Measurements from ENCODE around the gene PBXIP1. TPM values are rescaled to one million over a fixed set of nuclear protein-coding genes. Genes with fewer than 3 reads are reported as not detected.

PBXIP1 gene
- total and polyA plus RNA-seq, 12 donors, result 97.0 to 342 (median 258) TPM

GRCh38 chr1:154953611-154954038 is 2.3 kb downstream of the PBXIP1 start:
- DNase-seq, result peak in 2 of 7 donors; percentile 29 to 39
- Histone ChIP-seq H3K27me3 (no peaks in the 10 kb centered on the region), H3K4me1 (replicated peaks in 1 of 2) (peaks cover 41 to 59% of the 10 kb centered on the region in 2 donors), H3K4me3 (peak overlapping the region in 1 of 4 donors; percentile 5), H3K27ac (peak overlapping the region in 3 of 5 donors; percentile 62 to 84 (median 82)), H3K36me3 (replicated peaks in 1 of 2) (peaks cover 0 to 19% of the 10 kb centered on the region in 2 donors), H3K9me3 (replicated peaks in 1 of 3) (no peaks in the 10 kb centered on the region)
- TF ChIP-seq, protein P1, sequence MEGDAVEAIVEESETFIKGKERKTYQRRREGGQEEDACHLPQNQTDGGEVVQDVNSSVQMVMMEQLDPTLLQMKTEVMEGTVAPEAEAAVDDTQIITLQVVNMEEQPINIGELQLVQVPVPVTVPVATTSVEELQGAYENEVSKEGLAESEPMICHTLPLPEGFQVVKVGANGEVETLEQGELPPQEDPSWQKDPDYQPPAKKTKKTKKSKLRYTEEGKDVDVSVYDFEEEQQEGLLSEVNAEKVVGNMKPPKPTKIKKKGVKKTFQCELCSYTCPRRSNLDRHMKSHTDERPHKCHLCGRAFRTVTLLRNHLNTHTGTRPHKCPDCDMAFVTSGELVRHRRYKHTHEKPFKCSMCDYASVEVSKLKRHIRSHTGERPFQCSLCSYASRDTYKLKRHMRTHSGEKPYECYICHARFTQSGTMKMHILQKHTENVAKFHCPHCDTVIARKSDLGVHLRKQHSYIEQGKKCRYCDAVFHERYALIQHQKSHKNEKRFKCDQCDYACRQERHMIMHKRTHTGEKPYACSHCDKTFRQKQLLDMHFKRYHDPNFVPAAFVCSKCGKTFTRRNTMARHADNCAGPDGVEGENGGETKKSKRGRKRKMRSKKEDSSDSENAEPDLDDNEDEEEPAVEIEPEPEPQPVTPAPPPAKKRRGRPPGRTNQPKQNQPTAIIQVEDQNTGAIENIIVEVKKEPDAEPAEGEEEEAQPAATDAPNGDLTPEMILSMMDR (IDR thresholded peaks at IDR 0.05), result no peak
- no peak for TF ChIP-seq POLR2A (IDR thresholded peaks at IDR 0.05)
- intact Hi-C loops (cut with DNase I), result no loop called here
- 31 to 60% (median 49%) methylated on average over 2 of the region's 2 CpGs for WGBS, 4 donors

- Histone ChIP-seq H3K27me3 (no peaks in the 10 kb centered on the region), H3K4me3 (peak overlapping the region in 1 of 4 donors; percentile 5), H3K36me3 (replicated peaks in 1 of 2) (peaks cover 0 to 25% of the 10 kb centered on the region in 2 donors), H3K9me3 (replicated peaks in 1 of 3) (no peaks in the 10 kb centered on the region), H3K4me1 (replicated peaks in 1 of 2) (peaks cover 41 to 59% of the 10 kb centered on the region in 2 donors), H3K27ac (peak overlapping the region; percentile 13 to 84 (median 62))
- 37 to 54% (median 46%) methylated on average over 6 of the region's 6 CpGs for WGBS, 4 donors
- DNase-seq, result peak in 6 of 7 donors; percentile 68 to 78 (median 75)
- intact Hi-C loops (cut with DNase I), result no loop called here
- TF ChIP-seq, protein P1 (IDR thresholded peaks at IDR 0.05), result no peak
- TF ChIP-seq POLR2A (IDR thresholded peaks at IDR 0.05), result no peak
Measured at GRCh38 chr1:154952664-154953063, 3.2 kb downstream of the PBXIP1 start.

DNA sequence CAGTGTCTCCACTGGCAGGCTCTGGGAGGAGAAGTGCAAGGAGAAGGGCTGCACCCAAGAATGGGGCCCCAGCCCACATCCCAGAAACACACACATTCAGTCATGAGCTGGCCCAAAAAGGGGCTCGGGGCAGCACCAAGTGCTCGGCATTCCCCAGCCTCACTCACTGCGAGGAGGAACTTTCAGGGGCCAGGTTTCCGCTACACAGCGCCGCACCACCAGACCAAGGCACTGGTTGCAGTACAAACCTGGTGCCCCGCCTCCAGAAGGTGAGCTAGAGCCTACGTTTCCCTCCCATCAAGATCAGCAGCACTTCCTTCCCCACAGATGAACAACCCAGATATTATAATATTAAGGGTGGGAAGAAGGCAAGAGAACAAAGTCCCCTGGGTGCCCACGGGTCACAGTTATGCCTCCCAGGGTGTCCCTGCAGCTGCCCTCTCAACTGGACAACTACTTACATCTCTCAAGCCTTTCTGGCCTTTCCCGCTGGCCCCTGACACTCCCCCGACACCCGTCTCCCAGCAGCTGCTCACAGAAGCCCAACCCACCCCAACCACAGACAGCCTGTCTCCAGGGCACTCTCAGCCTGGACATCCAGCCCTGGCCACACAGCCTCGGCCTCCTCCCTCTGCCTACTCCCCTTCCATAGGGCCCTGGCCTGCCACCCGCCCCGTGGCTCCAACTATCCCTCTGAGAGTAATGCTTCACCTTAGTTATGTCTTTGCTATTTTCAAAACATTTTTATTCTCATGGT is 3.8 kb downstream of the PBXIP1 start:
- WGBS, 4 donors, result 61 to 69% (median 65%) methylated on average over 13 to 15 of the region's 15 CpGs
- Histone ChIP-seq H3K9me3 (replicated peaks in 1 of 3) (no peaks in the 10 kb centered on the region), H3K27ac (peak overlapping the region; percentile 13 to 84 (median 62)), H3K4me3 (no peak overlapping the region), H3K27me3 (no peaks in the 10 kb centered on the region), H3K36me3 (replicated peaks in 1 of 2) (peaks cover 0 to 29% of the 10 kb centered on the region in 2 donors), H3K4me1 (replicated peaks in 1 of 2) (peaks cover 41 to 58% of the 10 kb centered on the region in 2 donors)
- intact Hi-C loops (cut with DNase I), result no loop called here
- peak in 4 of 7 donors; percentile 37 to 78 (median 44) for DNase-seq
- no peak for TF ChIP-seq POLR2A (IDR thresholded peaks at IDR 0.05)
- TF ChIP-seq, protein P1 (IDR thresholded peaks at IDR 0.05), result no peak

- intact Hi-C loops (cut with DNase I), result no loop called here
- no peak for DNase-seq
- 94 to 97% (median 96%) methylated on average over 5 to 11 of the region's 11 CpGs for WGBS, 4 donors
- Histone ChIP-seq H3K4me3 (no peak overlapping the region), H3K4me1 (replicated peaks in 1 of 2) (peaks cover 25 to 46% of the 10 kb centered on the region in 2 donors), H3K27me3 (no peaks in the 10 kb centered on the region), H3K27ac (no peak overlapping the region), H3K9me3 (replicated peaks in 1 of 3) (no peaks in the 10 kb centered on the region), H3K36me3 (replicated peaks in 1 of 2) (peaks cover 0 to 47% of the 10 kb centered on the region in 2 donors)
- TF ChIP-seq, protein P1 (IDR thresholded peaks at IDR 0.05), result no peak
- TF ChIP-seq POLR2A (IDR thresholded peaks at IDR 0.05), result no peak
Measured at GRCh38 chr1:154948079-154948478, 7.8 kb downstream of the PBXIP1 start.
